Renal pelvis (tissue), 4 donors: ENCODE measurements around the gene HES4. TPM values are rescaled to one million over a fixed set of nuclear protein-coding genes. Genes with fewer than 3 reads are reported as not detected.
"Not testable (repeated sequence)": the region's sequence is repeated elsewhere in the genome, so short reads cannot be mapped to it uniquely, and the experiment has no call there.

ENCODE experiments used
- DNase-seq: peaks from one replicate; pipeline ENCODE4 v3.0.0-alpha.2; 2013
- polyA plus RNA-seq, 3 donors: library from polyadenylated mRNA; unstranded; fragments of 120-200 nt; gene quantifications; one replicate each; pipeline ENCODE4 v1.2.1, GENCODE V29; 2013; ENCODE audit not compliant: insufficient read length in 3 of 3

The HES4 gene
- polyA plus RNA-seq, 3 donors: 33.1 to 47.9 (median 43.2) TPM

DNA sequence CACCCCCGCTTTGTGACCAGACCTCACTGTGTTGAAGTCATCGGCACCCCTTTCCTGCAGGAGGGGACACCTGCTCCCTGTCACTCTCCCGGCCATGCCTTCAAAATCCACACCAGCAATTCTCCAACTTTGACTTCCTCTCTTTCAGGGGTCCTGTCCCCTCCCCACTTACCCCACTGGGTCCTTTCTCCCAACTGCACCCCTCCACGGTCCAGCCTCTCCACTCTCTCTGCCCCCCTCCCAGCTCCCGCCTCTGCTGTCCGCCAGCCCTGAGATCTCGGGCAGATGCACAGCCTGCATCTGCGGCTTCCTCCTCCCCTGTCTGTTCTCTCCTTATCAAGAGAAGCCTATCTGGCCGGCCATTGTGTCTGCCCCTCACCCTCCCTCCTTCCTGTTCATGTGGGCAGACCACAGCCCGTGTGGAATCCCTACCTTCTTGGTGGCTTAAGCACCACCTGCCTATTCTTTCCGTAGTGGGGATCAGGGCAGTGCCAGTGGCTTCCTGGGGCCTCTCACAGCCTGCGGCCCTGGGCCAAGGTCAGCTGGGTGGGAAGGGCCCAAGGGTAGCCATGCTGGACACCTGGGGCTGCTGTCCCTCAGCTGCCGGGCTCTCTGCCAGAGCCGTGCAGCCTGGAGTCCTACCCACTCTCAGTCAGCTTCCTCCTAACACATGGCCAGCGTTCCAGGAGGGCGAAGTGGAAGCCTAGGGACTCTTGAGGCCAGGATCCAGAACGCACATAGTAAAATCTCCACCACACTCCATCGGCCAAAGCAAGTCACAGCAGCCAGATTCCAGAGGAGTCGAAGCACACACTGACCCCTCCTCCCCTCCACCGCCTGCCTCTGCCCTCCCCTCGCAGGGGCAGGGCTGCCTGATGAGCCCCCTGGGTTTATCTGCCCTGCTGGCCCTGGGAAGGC, 5.1 kb upstream of the HES4 start:
- no peak for DNase-seq

- DNase-seq: no peak
These were observed 4.5 kb upstream of the HES4 start for GRCh38 chr1:1004420-1004779.

- no peak for DNase-seq
These were observed 3.9 kb upstream of the HES4 start for GRCh38 chr1:1003618-1004419.

- DNase-seq: no peak
These were observed 1.3 kb upstream of the HES4 start for GRCh38 chr1:1001057-1001783.

GRCh38 chr1:1000357-1001056, 610 bp upstream of the HES4 start:
- peak; percentile 70 for DNase-seq

DNA sequence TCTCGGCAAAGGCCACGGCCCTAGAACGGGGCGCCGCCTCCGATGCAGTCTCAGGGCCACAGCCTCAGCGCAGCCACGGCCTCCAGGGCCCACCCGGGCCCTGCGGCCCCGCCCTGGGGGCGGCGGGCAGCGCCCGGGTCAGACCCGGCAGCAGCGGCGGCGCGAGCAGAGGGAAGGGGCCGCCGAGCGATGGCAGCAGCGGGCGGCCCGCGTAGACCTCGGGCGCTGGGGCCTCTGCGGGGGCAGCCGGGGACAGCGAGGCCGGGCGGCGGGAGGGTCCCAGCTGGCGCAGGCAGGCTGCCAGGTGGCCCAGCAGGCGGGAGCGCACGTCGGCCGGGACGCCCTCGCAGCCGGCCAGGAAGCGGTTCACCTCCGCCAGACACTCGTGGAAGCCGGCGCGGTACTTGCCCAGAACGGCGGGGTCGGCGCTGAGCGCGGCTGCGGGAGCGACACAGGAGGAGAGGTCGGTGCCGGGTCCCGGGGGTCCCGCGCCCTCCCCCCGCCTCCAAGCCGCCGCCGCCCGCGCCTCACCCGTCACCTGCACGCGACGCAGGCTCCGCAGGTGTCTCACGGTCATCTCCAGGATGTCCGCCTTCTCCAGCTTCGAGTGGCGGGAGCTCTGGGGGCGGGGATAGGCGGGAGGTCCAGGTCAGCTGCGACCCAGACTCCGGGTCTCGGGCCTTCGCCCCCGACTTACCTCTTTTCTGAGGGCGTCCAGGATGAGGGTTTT, 737 bp downstream of the HES4 start:
- DNase-seq: no peak

DNA sequence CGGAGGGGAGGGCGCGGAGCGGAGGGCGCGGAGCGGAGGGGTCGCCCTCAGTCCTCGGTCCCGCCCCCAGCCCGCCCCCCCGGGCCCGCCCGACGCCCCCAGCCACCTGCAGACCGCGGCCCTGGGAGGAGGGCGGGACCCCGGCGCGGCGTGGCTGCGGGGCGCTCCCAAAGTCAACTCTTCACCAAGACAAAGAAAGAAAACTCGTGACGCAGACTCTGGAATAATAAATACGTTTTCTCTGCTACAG, 1.2 kb downstream of the HES4 start:
- no peak for DNase-seq

- no peak for DNase-seq
These were observed 1.7 kb downstream of the HES4 start for GRCh38 chr1:997993-998744.

DNA sequence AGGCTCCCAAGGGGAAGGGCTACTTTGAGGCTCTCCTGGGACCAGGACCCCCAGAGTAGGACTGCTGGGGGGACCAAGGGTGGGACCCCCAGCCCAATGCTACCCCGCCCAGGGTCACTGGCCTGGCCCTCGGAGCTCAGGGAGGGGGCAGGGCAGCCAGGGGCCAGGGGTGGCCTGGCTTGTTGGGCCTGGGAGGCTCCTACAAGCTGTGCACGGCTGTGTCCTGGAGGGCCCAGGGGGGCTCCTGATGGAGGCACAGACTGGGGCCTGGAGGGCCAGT, 2.2 kb downstream of the HES4 start:
- DNase-seq: no peak

- no peak for DNase-seq
These were observed 2.8 kb downstream of the HES4 start for GRCh38 chr1:996851-997712.

DNA sequence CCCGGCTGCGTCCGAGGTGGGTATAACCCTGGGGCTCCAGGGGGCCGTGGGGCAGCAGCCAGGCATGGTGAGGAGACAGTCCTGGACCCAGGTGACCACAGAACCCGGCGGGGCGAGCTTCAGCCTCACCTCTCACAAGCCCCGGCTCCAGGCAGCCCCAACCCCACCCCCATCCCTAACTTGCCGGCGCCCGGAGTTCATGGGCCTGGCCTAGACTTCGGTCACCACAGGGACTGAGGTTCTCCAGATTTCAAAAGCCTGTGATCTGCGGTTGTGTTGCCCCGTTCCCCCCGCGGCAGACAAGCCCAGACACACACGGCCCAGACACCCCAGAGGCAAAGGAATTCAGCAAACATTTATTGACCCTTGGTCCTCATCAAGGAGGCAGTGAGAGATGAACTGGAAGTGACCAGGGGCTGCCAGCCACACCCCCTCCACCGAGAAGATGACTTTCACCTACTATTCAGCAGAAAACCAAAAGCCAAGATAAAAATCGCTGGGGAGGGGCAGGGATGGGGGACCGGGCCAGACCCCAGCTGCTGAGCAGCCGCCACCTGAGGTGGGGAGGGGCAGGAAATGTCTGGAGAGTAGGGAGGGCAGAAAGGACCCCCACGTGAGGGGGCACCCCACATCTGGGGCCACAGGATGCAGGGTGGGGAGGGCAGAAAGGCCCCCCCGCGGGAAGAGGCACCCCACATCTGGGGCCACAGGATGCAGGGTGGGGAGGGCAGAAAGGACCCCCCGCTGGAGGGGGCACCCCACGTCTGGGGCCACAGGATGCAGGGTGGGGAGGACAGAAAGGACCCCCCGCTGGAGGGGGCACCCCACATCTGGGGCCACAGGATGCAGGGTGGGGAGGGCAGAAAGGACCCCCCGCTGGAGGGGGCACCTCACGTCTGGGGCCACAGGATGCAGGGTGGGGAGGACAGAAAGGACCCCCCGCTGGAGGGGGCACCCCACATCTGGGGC, 3.9 kb downstream of the HES4 start:
- DNase-seq: no peak

DNA sequence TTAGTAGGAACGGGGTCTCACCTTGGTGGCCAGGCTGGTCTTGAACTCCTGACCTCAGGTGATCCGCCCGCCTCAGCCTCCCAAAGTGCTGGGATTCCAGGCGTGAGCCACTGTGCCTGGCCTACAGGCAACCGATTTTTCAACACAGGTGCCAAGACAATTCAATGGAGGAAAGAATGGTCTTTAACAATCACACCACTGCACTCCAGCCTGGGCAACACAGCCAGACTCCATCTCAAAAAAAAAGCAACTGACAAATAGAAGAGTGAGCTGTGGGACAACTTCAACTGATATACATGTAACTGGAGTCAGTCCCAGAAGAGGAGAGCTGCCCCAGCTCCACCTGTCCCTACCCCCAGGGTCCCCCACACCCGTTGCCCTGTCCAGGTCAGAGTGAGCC, 5.4 kb downstream of the HES4 start:
- DNase-seq: not testable (repeated sequence)

DNA sequence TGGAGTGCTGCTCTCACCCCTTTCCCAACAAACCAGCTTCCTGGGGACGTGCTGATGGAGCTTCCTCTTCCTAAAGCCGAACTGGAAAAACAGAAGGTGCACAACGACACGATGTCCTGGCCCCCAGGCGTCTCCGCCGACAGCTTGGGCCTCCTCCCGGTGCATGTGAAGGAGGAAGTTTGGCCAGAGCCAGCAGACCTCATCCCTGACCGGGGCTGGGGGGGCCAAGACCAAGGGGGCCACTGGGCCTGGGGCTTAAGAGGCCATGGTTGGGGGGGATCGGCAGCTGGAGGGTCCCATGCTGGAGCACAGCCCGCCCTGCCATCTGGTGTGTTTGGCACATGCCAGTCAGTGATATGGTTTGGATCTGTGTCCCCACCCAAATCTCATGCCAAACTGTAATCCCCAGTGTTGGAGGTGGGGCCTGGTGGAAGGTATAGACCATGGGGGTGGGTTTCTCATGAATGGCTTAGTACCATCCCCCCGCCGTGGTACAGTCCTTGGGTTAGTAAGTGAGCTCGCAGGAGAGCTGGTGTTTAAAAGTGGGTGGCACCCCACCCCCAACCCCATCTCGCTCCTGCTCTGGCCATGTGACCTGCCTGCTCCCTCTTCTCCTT, 6.4 kb downstream of the HES4 start:
- DNase-seq: no peak

DNA sequence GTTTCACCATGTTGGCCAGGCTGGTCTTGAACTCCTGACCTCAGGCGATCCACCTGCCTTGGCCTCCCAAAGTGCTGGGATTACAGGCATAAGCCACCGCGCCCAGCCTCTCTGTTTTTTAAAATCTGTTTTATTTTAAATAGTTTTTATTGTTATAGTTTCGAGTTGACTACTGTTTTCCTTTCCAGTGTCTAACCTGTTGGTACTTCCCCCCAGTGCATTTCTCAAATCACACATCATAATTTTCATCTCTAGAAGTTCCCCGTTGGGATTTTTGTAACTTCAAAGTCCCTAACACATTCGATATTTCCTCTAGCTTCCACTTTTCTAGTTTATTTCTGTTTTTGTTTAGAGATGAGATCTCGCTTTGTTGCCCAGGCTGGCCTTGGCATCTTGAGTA, 7.5 kb downstream of the HES4 start:
- no peak for DNase-seq

DNA sequence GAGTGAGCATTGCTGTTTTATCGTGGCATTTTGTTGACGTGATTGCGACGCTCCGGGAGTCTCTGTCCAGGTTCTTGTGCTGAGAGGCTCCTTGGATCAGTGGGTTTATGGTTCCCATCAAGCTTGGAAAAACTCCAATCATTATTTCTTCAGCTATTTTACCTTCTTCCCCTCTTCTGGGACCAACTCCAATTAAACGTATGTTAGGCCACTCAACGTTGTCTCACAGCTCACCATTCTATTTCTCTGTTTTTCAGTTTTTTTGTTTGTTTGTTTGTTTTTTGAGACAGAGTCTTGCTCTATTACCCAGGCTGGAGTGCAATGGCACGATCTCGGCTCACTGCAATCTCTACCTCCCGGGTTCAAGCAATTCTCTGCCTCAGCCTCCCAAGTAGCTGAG, 8.0 kb downstream of the HES4 start:
- no peak for DNase-seq

DNA sequence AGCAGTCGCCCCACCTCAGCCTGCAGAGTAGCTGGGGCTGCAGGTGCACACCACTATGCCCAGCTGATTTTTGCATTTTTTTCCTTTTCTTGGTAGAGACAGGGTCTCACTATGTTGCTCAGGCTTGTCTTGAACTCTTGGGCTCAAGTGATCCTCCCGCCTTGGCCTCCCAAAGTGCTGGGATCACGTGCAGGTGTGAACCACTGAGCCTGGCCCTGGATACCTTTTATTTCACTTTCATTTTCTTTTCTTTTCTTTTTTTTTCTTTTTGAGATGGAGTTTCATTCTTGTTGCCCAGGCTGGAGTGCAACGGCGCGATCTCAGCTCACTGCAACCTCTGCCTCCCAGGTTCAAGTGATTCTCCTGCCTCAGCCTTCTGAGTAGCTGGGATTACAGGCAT, 8.6 kb downstream of the HES4 start:
- DNase-seq: not testable (repeated sequence)

DNA sequence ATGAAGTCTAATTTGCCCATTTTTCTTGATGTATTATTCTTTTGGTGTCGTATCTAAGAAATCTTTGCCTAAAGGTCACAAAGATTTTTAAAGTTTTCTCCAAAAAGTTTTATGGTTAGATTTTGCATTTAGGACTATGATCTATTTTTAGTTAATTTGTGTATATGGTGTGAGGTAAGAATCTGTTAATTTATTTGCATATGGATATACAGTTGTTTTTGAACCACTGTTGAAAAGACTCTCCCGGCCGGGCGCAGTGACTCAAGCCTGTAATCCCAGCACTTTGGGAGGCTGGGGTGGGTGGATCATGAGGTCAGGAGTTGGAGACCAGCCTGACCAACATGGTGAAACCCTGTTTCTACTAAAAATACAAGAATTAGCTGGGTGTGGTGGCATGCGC, 11.8 kb downstream of the HES4 start:
- not testable (repeated sequence) for DNase-seq

GRCh38 chr1:985126-985525, 14.8 kb downstream of the HES4 start:
- DNase-seq: no peak
